SK-MEL-5 (cell line): ENCODE results near the gene SHROOM1. TPM values are rescaled to one million over a fixed set of nuclear protein-coding genes. Genes with fewer than 3 reads are reported as not detected.
"Not testable (repeated sequence)": the region's sequence is repeated elsewhere in the genome, so short reads cannot be mapped to it uniquely, and the experiment has no call there.

ENCODE experiments used
- DNase-seq: peaks from one replicate; pipeline ENCODE4 v3.0.0-alpha.2; 2016; ENCODE audit warnings: low read depth, low spot score
- in situ Hi-C: cut with HindIII; loops from 2 replicates; pipeline ENCODE4 v1.10.0; 2016; ENCODE audit warnings: low sequenced_read_pairs, high pct_unique_total_duplicates, low pct_unique_long_range_greater_than_20kb
- total RNA-seq: library from RNA; depleted of rRNA; stranded (reverse); fragments of >200 nt; shearing (Covaris generic); gene quantifications from 2 replicates; pipeline ENCODE4 v1.2.3, GENCODE V29; 2014

SHROOM1 gene
- total RNA-seq, 1 experiment from 2014 or later: 0.53 TPM

DNA sequence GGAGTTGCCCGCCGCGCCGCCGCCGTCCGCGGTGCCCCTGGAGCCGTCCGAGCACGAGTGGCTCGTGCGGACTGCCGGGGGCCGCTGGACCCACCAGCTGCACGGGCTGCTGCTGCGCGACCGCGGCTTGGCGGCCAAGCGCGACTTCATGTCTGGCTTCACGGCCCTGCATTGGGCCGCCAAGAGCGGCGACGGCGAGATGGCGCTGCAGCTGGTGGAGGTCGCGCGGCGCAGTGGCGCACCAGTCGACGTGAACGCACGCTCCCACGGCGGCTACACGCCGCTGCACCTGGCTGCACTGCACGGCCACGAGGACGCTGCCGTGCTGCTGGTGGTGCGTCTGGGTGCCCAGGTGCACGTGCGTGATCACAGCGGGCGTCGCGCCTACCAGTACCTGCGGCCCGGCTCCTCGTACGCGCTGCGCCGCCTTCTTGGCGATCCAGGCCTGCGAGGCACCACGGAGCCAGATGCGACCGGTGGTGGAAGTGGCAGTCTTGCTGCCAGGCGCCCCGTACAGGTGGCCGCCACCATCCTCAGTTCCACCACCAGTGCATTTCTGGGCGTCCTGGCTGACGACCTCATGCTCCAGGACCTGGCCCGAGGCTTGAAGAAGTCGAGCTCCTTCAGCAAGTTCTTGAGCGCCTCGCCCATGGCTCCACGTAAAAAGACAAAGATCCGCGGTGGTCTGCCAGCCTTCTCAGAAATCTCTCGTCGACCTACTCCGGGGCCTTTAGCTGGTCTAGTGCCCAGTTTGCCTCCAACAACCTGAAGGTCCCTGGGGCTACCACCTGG is 15.7 kb downstream of the SHROOM1 start:
- in situ Hi-C loops: no loop called here
- DNase-seq: no peak

DNA sequence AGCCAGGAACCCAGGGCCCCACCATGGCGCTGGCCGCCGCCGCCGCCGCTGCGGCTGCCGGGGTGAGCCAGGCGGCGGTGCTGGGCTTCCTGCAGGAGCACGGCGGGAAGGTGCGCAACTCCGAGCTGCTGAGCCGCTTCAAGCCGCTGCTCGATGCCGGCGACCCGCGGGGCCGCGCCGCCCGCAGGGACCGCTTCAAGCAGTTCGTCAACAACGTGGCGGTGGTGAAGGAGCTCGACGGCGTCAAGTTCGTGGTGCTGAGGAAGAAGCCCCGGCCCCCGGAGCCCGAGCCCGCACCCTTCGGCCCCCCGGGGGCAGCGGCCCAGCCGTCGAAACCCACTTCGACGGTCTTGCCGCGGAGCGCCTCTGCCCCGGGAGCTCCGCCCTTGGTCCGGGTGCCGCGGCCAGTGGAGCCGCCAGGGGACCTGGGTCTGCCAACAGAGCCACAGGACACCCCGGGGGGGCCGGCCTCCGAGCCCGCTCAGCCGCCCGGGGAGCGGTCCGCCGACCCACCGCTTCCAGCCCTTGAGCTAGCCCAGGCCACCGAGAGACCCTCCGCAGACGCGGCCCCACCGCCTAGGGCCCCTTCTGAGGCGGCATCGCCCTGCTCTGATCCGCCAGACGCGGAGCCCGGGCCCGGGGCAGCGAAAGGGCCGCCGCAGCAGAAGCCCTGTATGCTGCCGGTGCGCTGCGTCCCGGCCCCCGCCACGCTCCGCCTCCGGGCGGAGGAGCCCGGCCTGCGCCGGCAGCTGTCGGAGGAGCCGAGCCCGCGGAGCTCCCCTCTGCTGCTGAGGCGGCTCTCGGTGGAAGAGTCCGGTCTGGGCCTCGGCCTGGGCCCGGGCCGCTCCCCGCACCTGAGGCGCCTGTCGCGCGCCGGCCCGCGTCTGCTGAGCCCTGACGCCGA is 16.6 kb downstream of the SHROOM1 start:
- in situ Hi-C loops: no loop called here
- no peak for DNase-seq

DNA sequence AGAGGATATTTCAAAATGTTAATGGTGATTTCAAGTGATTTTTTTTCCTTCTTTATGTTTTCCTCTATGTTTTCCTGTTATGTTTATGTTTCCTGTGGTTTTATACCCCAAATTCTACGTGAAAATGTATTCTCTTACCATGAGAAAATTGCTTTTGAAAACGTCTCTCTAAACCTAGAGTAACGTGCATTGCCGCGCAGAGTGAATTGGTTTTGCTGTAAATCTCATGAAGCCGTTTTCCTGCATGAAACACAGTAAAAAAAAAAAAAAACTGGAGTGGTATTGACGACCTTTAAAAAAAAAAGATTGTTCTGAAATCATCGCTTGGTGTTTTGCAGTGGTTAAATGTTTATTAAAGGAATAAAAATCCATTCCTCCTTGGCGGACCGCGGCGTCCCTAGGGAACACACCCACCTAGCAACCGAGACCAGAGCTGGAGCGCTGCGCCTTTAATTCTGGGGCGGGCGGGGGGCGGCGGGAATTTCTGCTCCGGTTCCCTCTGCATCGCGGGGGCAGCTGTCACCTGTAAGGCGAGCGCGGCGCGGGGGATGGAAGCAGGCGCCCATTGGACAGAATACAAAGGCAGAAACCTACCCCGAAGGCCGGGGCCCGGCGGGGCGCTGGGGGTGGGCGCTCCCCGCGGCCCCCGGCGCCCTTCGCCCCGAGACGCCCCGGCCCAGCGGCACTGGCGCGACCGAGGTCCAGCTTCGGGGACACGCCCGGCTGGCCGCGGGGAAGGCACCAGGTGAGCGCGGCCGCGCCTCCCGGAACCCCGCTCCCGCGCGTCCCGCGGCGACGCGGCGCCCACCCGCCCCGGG is 17.5 kb downstream of the SHROOM1 start, which contains the start of gene SOWAHA:
TSS of gene SOWAHA (plus strand) at position 522 of the 818 bp plus-strand sequence. CDS start 320 bp downstream, outside the sequence.
- DNase-seq: no peak
- in situ Hi-C loops: no loop called here

- in situ Hi-C loops: no loop called here
- DNase-seq: no peak
These were observed 18.2 kb downstream of the SHROOM1 start for GRCh38 chr5:132812123-132812765.

DNA sequence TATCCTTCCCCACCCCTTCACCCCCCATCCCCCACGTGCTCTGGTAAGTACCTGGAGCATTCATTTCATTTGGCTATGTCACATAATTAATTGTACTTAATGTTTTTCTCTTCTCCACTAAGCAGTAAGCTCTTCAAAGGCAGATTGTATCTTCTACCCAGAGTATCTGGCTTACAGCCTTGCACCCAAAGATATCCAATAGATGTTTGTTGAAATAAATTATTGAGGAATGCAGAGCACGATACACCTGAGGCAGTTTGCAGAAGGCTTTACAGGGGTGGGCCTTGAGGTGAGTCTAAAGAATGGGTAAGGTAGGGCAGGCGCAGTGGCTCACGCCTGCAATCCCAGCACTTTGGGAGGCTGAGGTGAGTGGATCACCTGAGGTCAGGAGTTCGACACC is 19.8 kb downstream of the SHROOM1 start:
- DNase-seq: no peak
- in situ Hi-C loops: no loop called here

GRCh38 chr5:132808866-132809265 is 21.6 kb downstream of the SHROOM1 start:
- DNase-seq: no peak
- in situ Hi-C loops: no loop called here

DNA sequence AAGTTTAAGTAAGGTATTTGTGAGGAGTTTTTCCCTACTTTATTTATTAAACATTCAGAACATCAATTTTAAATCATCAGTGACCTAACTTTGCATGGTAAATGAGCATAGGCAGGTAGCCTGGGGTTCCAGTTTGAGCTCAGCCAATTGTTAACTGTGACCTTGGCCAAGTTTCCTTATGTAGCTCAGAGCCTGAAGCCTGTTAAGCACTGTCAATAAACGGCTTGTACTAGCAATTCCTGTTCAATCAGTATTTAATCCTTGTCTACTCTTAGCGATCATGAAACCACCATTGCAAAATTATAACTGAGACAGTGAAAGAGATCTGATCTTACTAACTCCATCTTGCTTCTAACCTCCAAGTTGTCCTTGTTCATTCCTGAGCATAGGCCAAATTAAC is 22.0 kb downstream of the SHROOM1 start:
- in situ Hi-C loops: no loop called here
- no peak for DNase-seq

- DNase-seq: peak; percentile 92
- in situ Hi-C loops: no loop called here
These were observed 23.1 kb downstream of the SHROOM1 start for GRCh38 chr5:132807163-132807838.

GRCh38 chr5:132806804-132807162 is 23.7 kb downstream of the SHROOM1 start:
- DNase-seq, in situ Hi-C loops: not testable (repeated sequence)

- in situ Hi-C loops, DNase-seq: not testable (repeated sequence)
These were observed 24.6 kb downstream of the SHROOM1 start for GRCh38 chr5:132805872-132806271.

DNA sequence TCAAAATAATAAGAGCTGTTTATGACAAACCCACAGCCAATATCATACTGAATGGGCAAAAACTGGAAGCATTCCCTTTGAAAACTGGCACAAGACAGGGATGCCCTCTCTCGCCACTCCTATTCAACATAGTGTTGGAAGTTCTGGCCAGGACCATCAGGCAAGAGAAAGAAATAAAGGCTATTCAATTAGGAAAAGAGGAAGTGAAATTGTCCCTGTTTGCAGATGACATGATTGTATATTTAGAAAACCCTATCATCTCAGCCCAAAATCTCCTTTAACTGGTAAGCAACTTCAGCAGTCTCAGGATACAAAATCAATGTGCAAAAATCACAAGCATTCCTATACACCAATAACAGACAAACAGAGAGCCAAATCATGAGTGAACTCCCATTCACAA is 26.2 kb downstream of the SHROOM1 start:
- in situ Hi-C loops, DNase-seq: not testable (repeated sequence)

DNA sequence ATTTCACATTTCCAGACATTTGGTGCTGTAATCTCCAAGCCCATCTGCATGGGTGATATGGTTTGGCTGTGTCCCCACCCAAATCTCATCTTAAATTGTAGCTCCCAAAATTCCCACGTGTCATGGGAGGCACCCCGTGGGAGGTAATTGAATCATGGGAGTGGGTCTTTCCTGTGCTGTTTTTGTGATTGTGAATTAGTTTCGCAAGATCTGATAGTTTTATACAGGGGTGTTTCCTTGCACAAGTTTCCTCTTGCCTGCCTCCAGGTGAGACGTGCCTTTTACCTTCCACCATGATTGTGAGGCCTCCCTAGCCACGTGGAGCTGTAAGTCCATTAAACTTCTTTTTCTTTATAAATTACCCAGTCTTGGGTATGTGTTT is 27.8 kb downstream of the SHROOM1 start:
- in situ Hi-C loops, DNase-seq: not testable (repeated sequence)

GRCh38 chr5:132802044-132802684 is 28.3 kb downstream of the SHROOM1 start:
- DNase-seq: peak; percentile 26
- in situ Hi-C loops: no loop called here

- in situ Hi-C loops: no loop called here
These were observed 29.9 kb downstream of the SHROOM1 start for GRCh38 chr5:132800545-132800944.

DNA sequence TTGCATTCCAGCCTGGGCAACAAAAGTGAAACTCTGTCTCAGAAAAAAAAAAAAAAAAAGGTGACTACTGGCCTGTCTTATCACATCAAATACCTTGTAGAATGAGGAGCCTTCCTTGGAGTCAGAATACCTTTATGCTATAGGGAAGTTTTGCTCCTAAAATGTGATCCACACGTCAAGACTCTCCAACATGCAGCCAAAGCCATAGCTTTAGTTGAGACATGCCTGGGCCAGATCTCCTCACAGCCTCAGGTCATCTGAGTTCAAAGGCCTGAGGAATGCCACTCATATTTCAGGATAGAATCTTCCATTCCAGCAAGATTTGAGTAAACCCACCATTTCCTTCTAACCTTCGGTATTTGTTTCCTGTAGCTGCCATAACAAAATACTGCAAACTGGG is 31.1 kb downstream of the SHROOM1 start:
- DNase-seq: no peak
- in situ Hi-C loops: no loop called here

More at GRCh38 chr5:132800545-132800944, 29.9 kb downstream of the SHROOM1 start:
- peak; percentile 19 for DNase-seq

DNA sequence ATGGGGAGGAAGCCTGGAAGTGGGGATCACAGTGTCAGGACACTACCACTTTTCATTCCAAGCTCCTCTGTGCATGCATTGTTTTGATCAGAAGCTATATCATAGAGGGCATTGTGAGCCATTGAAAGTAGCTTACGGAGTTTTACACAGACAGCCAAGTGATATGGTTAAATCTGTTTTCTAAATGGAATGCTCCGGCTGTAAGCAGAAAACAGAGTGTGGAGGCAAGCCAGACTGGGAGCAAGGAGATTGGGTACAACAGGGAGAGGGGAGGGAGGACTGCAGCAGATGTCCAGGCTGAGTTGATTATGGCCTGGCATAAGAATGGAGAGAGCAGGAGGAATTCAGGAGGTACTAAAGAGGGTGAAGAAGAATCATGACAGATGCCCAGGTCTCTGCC is 32.8 kb downstream of the SHROOM1 start:
- peak; percentile 72 for DNase-seq
- in situ Hi-C loops: no loop called here
